ENCODE data around the gene DOC2A.

GRCh38 chr16:30054451-30054850, 43.6 kb upstream of the DOC2A start:
- TF ChIP-seq, protein P1, sequence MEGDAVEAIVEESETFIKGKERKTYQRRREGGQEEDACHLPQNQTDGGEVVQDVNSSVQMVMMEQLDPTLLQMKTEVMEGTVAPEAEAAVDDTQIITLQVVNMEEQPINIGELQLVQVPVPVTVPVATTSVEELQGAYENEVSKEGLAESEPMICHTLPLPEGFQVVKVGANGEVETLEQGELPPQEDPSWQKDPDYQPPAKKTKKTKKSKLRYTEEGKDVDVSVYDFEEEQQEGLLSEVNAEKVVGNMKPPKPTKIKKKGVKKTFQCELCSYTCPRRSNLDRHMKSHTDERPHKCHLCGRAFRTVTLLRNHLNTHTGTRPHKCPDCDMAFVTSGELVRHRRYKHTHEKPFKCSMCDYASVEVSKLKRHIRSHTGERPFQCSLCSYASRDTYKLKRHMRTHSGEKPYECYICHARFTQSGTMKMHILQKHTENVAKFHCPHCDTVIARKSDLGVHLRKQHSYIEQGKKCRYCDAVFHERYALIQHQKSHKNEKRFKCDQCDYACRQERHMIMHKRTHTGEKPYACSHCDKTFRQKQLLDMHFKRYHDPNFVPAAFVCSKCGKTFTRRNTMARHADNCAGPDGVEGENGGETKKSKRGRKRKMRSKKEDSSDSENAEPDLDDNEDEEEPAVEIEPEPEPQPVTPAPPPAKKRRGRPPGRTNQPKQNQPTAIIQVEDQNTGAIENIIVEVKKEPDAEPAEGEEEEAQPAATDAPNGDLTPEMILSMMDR (IDR thresholded peaks at IDR 0.05), result no peak
- no peak for TF ChIP-seq POLR2A (IDR thresholded peaks at IDR 0.05)

Measured in adrenal gland (tissue), 5 donors.